Vagina (tissue), 2 donors: ENCODE data around the gene CAMKMT. TPM values are rescaled to one million over a fixed set of nuclear protein-coding genes. Genes with fewer than 3 reads are reported as not detected.

Source experiments
- DNase-seq, 2 donors: peaks; one replicate each; pipeline ENCODE4 v3.0.0-alpha.2; 2017; ENCODE audit errors: extremely low spot score in 2 of 2
- H3K27ac ChIP-seq: fragments of 200-600 bp; sonication (generic); one replicate; pipeline ENCODE4 v1.5.1; 2019
- H3K27me3 ChIP-seq: fragments of 200-600 bp; sonication (generic); one replicate; pipeline ENCODE4 v1.5.1; 2019
- H3K36me3 ChIP-seq, 2 donors: fragments of 200-600 bp; sonication (generic); one replicate each; pipeline ENCODE4 v1.5.1; 2017 to 2019
- H3K4me1 ChIP-seq: fragments of 200-600 bp; sonication (generic); one replicate; pipeline ENCODE4 v1.5.1; 2019
- H3K4me3 ChIP-seq, 2 donors: fragments of 200-600 bp; sonication (generic); 1 replicate in 1 of 2; 2 replicates in 1 of 2; pipeline ENCODE4 v1.5.1; 2016 to 2019
- H3K9me3 ChIP-seq: fragments of 200-600 bp; sonication (generic); one replicate; pipeline ENCODE4 v1.5.1; 2019
- POLR2A ChIP-seq, 2 donors: fragments of 450-650 bp; IDR thresholded peaks; one replicate each; pipeline ENCODE4 v1.6.1; 2017; ENCODE audit warnings: antibody characterized with exemption in 2 of 2, mild to moderate bottlenecking in 2 of 2, moderate library complexity in 2 of 2
- POLR2AphosphoS5 ChIP-seq, 2 donors: sonication (generic); formaldehyde crosslinking; IDR thresholded peaks; one replicate each; pipeline ENCODE4 v1.9.0; 2017; ENCODE audit warnings: antibody characterized with exemption in 2 of 2, mild to moderate bottlenecking in 2 of 2, low read depth in 1 of 2; ENCODE audit not compliant: insufficient read depth in 1 of 2
- intact Hi-C: fragments of 100-400 bp; cut with DNase I; formaldehyde crosslinking; loops from one replicate; pipeline ENCODE4 v1.15.1; 2023
- total RNA-seq: library from RNA; depleted of rRNA; stranded (reverse); fragments of >200 nt; gene quantifications from one replicate; pipeline ENCODE4 v1.2.3, GENCODE V29; 2016
- TF ChIP-seq, protein P1 (sequence below), 3 experiments: fragments of 450-650 bp in 2 of 3; fragments of 200-600 bp in 1 of 3; sonication (generic) in 1 of 3; IDR thresholded peaks; one replicate each; pipeline ENCODE4 v1.5.1; 2017 to 2019; ENCODE audit warnings: antibody characterized with exemption in 3 of 3, mild to moderate bottlenecking in 2 of 3, moderate library complexity in 2 of 3

The CAMKMT gene
- total RNA-seq, 1 donor from 2014 or later = 21.1 TPM

DNA sequence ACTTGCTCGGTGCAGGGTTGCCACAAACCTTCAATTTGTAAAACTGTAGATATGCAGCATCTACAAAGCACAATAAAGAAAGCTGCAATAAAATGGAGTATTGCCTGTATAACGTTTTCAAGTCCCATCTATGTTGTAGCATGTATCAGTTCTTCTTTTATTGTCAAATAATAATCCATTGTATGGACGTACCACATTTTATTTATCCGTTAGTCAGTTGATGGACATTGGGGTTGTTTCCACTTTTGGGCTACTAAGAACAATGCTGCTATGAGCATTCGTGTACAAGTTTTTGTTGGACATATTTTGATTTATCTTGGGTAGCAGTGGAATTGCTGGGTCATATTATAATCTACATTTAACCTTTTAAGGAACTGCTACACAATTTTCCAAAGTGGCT lies 339.1 kb downstream of the CAMKMT start:
- Histone ChIP-seq H3K4me1 (no peaks in the 10 kb centered on the region), H3K9me3 (no peaks in the 10 kb centered on the region), H3K27me3 (no peaks in the 10 kb centered on the region), H3K4me3 (no peak overlapping the region), H3K27ac (no peak overlapping the region), H3K36me3 (no peaks in the 10 kb centered on the region)
- TF ChIP-seq, protein P1, sequence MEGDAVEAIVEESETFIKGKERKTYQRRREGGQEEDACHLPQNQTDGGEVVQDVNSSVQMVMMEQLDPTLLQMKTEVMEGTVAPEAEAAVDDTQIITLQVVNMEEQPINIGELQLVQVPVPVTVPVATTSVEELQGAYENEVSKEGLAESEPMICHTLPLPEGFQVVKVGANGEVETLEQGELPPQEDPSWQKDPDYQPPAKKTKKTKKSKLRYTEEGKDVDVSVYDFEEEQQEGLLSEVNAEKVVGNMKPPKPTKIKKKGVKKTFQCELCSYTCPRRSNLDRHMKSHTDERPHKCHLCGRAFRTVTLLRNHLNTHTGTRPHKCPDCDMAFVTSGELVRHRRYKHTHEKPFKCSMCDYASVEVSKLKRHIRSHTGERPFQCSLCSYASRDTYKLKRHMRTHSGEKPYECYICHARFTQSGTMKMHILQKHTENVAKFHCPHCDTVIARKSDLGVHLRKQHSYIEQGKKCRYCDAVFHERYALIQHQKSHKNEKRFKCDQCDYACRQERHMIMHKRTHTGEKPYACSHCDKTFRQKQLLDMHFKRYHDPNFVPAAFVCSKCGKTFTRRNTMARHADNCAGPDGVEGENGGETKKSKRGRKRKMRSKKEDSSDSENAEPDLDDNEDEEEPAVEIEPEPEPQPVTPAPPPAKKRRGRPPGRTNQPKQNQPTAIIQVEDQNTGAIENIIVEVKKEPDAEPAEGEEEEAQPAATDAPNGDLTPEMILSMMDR (IDR thresholded peaks at IDR 0.05) = no peak
- TF ChIP-seq POLR2A (IDR thresholded peaks at IDR 0.05) (no peak), POLR2AphosphoS5 (IDR thresholded peaks at IDR 0.05; ENCODE audit: insufficient read depth in 1 of 2, low read depth in 1 of 2) (no peak)
- intact Hi-C loops = no loop called here
- DNase-seq = no peak

DNA sequence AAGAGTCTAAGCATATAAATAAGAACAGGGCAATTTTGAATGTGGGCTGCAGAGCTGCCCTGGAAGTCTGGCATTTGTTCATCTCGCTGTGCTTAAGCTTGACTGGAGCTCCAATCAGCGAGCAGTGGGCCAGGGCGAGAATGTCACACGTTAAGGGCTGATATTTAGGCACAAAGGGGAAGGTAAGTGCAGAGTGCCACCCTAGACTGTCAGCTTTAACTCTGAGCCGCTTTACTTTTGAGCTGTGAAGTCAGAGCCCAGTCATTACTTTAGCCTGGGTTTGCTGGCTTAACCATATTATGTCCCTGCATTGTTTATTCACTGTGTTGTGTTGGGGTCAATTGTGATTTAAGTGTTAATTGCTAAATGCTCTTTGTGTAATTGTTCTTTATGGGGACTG lies 343.6 kb downstream of the CAMKMT start:
- H3K4me1 ChIP-seq = no peaks in the 10 kb centered on the region
- no peaks in the 10 kb centered on the region for H3K9me3 ChIP-seq
- no peak overlapping the region for H3K27ac ChIP-seq
- no peak for DNase-seq
- TF ChIP-seq, protein P1 (IDR thresholded peaks at IDR 0.05) = no peak
- TF ChIP-seq POLR2A (IDR thresholded peaks at IDR 0.05) (no peak), POLR2AphosphoS5 (IDR thresholded peaks at IDR 0.05; ENCODE audit: insufficient read depth in 1 of 2, low read depth in 1 of 2) (no peak)
- H3K27me3 ChIP-seq = no peaks in the 10 kb centered on the region
- intact Hi-C loops = no loop called here
- H3K4me3 ChIP-seq = no peak overlapping the region
- no peaks in the 10 kb centered on the region for H3K36me3 ChIP-seq

DNA sequence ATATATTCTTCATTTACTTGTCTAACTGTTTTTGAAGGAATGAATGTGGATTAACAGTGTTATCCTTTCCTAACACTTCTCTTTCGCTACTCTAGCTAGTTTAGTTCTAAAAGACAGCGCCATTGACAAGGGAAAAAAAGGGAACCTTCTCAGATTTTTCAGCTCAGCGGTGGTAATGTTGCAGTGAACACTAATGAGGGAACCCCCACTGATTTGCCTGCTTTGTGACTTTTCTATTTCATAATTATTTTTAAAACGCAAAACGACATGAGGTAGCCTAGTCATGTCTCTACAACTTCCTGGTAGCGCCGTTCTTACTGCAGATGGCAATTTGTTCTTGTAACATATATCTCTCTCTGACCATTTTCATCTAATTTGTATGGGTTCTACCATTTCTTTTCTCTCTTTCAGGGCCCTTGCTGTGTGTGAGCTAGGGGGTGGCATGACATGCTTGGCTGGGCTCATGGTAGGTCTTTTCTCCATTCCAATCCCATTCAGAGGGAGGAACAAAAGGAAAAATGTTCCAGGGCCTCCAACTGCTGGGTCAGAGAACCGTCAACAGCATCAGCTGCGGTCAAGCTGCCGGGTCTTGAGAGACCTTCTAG lies 344.2 kb downstream of the CAMKMT start:
- Histone ChIP-seq H3K36me3 (no peaks in the 10 kb centered on the region), H3K4me1 (no peaks in the 10 kb centered on the region), H3K9me3 (no peaks in the 10 kb centered on the region), H3K27ac (no peak overlapping the region), H3K4me3 (no peak overlapping the region), H3K27me3 (no peaks in the 10 kb centered on the region)
- TF ChIP-seq, protein P1 (IDR thresholded peaks at IDR 0.05) = no peak
- TF ChIP-seq POLR2A (IDR thresholded peaks at IDR 0.05) = no peak
- TF ChIP-seq POLR2AphosphoS5 (IDR thresholded peaks at IDR 0.05; ENCODE audit: insufficient read depth in 1 of 2, low read depth in 1 of 2) = no peak
- no peak for DNase-seq
- intact Hi-C loops = no loop called here

- H3K36me3 ChIP-seq = no peaks in the 10 kb centered on the region
- no peak overlapping the region for H3K4me3 ChIP-seq
- no peaks in the 10 kb centered on the region for H3K27me3 ChIP-seq
- no peaks in the 10 kb centered on the region for H3K9me3 ChIP-seq
- H3K4me1 ChIP-seq = no peaks in the 10 kb centered on the region
- intact Hi-C loops = no loop called here
- DNase-seq = no peak
- no peak for TF ChIP-seq POLR2A (IDR thresholded peaks at IDR 0.05)
- no peak for TF ChIP-seq POLR2AphosphoS5 (IDR thresholded peaks at IDR 0.05; ENCODE audit: insufficient read depth in 1 of 2, low read depth in 1 of 2)
- TF ChIP-seq, protein P1 (IDR thresholded peaks at IDR 0.05) = no peak
- H3K27ac ChIP-seq = no peak overlapping the region
Measured at GRCh38 chr2:44706681-44707553, 345.2 kb downstream of the CAMKMT start.
